NCI-H187 treated with DMSO at 0.1 percent for 48 hours (cell line): ENCODE results near the gene KRTAP5-3.
"Not testable (repeated sequence)": the region's sequence is repeated elsewhere in the genome, so short reads cannot be mapped to it uniquely, and the experiment has no call there.

Experiments
- DNase-seq: peaks from one replicate; lab custom pipeline; 2025; lab: John Stamatoyannopoulos, UW

Gene KRTAP5-3

DNA sequence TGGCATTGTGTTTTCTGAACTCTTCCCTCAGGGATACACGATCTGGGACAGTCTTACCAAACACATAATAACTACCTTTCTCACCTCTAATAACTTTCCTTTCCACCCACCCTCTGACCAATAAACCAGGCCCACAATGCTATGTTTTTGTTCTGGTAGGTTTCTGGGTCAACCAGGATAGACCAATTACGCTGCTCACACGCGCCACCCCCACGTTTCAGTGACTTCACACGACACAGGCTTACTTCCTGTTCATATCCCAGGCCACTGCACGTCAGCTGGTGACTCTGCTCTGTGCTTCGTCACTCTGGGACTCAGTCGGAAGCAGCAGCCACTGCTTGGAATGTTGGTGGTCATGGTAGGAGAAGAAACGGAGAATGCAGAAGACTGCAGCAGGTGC lies 11.2 kb upstream of the KRTAP5-3 start:
- DNase-seq, result no peak

DNA sequence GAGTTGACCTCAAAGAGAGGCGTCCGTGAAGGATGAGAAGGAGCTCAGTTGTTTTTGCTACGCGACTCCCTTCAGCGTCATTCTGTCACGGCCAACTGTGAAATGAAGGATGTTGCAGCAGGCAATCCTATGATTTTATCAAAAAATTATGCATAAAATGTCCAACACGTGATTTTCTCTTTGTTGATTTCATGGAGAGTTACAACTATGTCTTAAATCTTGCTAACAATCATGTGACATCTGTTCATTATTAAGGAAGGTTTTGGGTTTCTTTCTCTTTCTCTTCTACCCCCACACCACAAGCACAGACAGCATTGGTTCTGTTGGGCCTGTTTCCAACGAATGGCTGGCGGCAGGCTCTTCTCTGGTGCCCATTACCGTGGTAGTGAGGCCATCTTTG lies 10.0 kb upstream of the KRTAP5-3 start:
- DNase-seq, result no peak

GRCh38 chr11:1607901-1608300 lies 362 bp downstream of the KRTAP5-3 start:
- DNase-seq, result not testable (repeated sequence)

GRCh38 chr11:1607156-1607845 lies 962 bp downstream of the KRTAP5-3 start:
- DNase-seq, result not testable (repeated sequence)

GRCh38 chr11:1605923-1606322 lies 2.3 kb downstream of the KRTAP5-3 start:
- not testable (repeated sequence) for DNase-seq

DNA sequence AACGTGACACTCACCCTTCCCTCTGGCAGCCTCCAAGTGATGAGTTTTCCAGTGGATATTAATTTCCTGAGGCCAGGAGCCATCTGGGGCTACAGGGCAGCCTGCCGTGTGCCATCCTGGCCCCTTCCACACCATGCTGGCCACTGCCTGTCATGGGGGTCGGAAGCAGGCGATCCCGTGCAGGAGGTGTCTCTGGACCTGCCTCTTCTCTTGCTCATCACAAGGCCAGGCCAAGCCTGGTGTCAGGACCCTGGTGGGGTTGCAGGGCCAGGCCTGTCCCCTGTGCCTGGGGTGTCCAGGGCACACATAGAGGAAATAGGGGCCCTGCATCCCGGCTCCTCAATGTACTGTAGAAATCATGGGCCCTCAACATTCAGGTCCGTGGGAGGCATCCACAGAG lies 3.6 kb downstream of the KRTAP5-3 start:
- DNase-seq, result no peak

DNA sequence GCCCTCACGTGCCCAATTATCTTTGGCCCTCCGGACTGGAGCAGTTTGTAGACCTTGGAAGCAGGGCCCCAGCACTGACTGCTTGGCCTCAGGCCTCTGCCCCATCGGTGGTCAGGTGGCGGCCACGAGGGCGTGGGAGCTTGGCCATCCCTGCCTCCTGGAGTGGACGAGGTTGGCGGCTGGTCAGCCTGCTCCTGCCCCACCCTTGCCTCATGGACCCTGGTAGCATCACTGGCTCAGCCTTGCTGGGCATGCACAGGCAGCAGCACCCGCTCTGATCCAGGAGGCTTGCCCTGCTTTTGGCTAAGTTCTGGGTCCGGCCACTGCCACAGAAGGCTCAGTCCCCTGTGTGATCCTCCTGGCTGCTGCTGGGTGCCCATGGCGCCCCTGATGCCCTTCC lies 4.1 kb downstream of the KRTAP5-3 start:
- no peak for DNase-seq

DNA sequence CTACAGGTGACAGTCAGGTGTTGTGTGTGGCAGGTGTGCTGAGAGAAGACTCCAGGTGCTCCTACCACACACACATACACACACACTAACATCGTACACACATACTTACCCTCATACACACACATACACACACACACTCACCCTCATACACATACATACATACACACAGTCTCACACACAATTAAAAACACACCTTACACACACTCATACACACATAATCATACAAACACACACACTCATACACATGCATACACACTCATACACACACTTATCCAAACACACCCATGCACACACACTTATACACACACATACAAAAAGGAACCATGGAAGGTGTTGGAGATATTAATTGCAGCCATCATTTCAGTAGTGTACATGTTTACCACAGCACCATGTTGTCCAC lies 4.6 kb downstream of the KRTAP5-3 start:
- peak; percentile 39 for DNase-seq

DNA sequence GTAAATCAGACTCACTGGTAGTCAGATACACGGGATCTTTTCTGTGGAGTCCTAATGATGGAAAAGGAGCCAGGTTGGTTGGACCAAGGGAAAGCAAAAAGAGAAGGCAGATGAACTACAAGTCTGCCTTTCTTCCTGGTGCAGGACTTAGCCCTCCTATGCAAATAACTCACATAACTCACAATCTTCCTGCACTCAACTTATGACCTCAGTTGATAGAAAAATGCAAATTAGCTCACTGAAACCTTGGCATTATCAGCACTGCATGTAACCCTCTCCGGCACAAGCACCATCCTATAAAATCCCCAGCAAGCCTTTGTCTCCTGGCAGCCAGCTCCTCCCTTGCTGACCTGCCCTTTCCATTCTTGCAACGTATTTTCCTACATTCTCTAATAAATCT lies 6.6 kb downstream of the KRTAP5-3 start:
- DNase-seq, result not testable (repeated sequence)

DNA sequence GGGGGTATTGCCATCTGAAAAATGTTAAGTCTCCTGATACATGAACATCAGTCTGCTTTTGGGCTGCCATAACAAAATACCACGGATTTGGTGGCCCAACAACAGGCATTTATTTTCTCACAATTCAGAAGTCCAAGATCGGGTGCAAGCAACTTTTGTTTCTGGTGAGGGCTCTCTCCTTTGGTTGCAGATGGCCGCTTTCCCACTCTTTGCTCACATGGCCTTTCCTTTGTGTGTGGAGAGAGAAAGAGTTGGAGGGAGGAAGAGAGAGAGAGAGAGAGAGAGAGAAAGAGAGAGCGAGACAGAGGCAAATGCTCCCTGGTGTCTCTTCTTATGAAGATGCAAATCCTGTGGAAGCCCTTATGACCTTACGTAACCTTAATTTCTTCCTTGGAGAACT lies 7.6 kb downstream of the KRTAP5-3 start:
- DNase-seq, result no peak

DNA sequence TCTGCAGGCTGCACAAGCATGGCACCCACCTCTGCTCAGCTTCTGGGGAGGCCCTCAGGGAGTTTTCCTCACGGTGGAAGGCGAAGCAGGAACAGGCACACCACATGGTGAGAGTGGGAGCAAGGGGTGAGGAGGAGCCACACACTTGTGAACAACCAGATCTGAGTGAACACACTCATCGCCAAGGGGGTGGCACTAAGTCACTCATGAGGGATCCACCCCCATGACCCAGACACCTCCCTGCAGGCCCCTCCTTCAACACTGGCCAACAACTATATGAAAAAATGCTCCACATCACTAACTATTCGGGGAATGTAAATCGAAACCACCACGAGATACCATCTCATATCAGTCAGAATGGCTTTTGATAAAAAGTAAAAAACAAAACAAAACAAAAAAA lies 9.4 kb downstream of the KRTAP5-3 start:
- DNase-seq, result no peak

DNA sequence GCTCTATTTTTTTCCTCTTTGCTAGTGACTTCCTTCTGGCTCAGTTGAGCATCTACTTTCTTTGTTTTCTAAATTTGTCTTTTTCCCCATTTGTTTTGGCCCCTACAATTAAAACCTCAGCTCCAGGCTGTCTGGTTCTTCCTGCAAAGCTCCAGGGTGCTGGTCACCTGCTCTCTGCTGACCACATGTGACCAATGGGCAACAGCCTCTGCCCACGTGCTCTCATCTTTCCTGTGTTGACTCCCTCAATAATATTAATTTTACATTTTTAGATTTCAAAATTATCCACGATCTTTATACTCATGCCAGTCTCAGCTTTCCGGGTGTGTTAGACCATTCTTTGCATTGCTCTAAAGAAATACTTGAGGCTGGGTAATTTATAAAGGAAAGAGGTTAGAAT lies 9.9 kb downstream of the KRTAP5-3 start:
- not testable (repeated sequence) for DNase-seq

GRCh38 chr11:1597994-1598380 lies 10.3 kb downstream of the KRTAP5-3 start, which contains the start of gene KRTAP5-2:
Gene KRTAP5-2, minus strand, starts transcription at chr11:1598294. Its CDS starts 44 bp downstream, at chr11:1598250.
- no peak for DNase-seq

DNA sequence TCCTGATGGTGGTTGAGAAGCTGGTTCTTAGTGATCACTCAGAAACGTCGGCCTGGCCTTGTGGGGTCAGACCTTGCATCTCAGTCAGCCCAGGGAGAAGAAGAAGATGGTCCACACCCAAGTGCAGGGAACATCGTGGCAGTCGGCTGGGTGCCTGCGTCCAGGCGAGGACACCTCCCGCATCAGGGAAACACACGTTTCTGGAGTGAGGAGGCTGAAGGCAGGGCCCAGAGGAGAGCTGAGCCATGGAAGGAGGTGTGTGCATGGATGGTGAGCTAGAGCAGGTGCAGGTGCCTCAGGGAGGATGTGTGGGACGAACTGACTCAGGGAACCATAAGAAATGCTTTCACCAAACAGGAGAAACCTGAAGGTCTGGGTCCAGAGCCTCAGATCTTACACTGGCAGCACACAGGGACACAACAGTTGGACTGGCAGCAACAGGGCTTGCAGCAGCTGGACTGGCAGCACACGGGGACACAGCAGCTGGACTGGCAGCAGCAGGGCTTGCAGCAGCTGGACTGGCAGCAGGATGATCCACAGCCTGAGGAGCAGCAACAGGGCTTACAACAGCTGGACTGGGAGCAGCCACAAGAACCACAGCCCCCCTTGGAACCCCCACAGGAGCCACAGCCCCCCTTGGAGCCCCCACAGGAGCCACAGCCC lies 10.8 kb downstream of the KRTAP5-3 start:
- no peak for DNase-seq

GRCh38 chr11:1596576-1597121 lies 11.6 kb downstream of the KRTAP5-3 start:
- not testable (repeated sequence) for DNase-seq

GRCh38 chr11:1595994-1596575 lies 12.2 kb downstream of the KRTAP5-3 start:
- DNase-seq, result not testable (repeated sequence)

DNA sequence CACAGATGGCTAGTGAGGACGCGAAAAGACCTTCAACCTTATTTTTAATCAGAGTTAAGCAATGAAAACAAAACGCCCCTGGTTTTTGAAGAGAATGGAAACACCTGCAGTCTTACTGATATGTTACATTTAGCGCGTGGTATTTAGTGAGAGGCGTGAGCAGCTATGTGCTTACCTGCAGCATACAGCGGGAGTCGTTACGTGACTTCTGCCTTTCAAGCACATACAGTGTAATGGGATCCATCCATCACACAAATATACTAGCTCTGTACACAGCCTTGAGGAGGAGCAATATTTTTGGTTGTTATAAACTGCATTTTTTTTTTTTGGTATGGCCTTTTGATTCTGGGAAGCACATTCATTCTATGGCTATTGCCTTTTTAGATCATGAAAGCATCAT lies 15.6 kb downstream of the KRTAP5-3 start:
- no peak for DNase-seq

- DNase-seq, result no peak
Measured at GRCh38 chr11:1589996-1590395, 18.3 kb downstream of the KRTAP5-3 start.

DNA sequence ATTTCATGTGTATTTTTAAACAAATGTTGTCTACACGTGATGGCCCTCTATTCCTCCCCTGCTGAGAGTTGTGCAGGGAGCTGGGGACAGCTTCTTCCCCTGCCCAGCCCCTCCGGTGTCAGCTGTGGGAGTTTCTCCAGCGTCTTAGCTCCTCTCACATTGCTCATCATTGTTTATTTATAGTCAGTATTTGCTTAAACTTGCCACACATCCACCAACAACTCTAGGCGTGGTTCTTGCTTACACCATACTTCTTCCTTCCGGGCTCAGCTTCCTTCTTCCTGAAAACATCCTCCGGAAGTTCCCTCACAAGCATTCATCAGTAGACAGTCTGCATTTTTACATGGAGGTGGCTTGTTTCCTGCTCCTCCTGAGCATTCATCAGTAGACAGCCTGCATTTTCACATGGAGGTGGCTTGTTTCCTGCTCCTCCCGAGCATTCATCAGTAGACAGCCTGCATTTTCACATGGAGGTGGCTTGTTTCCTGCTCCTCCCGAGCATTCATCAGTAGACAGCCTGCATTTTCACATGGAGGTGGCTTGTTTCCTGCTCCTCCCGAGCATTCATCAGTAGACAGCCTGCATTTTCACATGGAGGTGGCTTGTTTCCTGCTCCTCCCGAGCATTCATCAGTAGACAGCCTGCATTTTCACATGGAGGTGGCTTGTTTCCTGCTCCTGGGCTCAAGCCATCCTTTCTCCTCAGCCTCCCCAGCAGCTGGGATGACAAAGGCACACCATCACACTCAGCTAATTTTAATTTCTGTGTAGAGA lies 18.9 kb downstream of the KRTAP5-3 start:
- DNase-seq, result not testable (repeated sequence)

DNA sequence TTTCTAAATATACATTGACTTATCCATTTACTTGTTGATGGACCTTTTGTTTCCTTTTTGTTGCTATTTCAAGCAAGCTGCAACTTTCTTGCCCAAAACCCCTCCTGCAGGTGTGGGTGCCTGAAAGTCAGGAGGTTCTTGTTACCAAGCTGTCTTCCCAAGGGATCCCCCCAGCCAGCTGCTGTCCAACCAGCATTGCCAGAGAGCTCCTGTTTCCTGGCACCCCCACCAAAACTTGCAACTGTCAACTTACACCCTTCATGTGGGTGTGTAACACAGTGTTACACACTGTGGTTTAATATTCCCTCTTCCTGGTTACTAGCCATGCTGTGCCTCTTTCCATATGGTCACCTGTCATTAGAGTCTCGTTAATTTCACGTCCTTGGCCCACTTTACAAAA lies 21.6 kb downstream of the KRTAP5-3 start:
- DNase-seq, result no peak

- DNase-seq, result not testable (repeated sequence)
Measured at GRCh38 chr11:1584661-1585370, 23.4 kb downstream of the KRTAP5-3 start, which contains the start of gene KRTAP5-1. Gene KRTAP5-1, minus strand, starts transcription at chr11:1585283. Its CDS starts 34 bp downstream, at chr11:1585249.
